ENCODE data around the gene SLC46A2. TPM values are rescaled to one million over a fixed set of nuclear protein-coding genes. Genes with fewer than 3 reads are reported as not detected.

SLC46A2 gene
- total RNA-seq, 1 experiment from 2014 or later = not detected

DNA sequence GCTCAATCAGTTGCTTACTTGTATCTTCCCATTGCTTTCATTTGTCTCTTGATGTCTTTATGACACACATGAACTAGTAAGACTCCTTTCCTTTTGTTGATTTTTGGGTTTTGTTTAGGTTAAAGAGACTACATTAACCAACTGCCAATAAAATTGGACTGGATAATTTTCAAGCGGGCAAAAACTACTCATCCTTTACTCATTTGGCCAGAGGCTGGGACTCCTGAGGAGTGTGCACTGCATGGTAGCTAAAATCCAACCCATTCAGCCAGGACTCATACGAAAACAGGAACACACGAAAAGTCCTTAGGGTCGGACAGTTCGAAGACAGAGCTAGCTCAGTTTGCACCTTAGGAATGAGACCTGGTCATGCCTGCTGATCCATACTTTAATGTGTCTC, 6.0 kb downstream of the SLC46A2 start:
- intact Hi-C loops (cut with micrococcal nuclease) = no loop called here
- DNase-seq (ENCODE audit: low read depth, low spot score) (no peak), ATAC-seq (no peak)
- H3K9me2 ChIP-seq (ENCODE audit: insufficient read depth) = no peaks in the 10 kb centered on the region
- no peak overlapping the region for H3K27ac ChIP-seq (ENCODE audit: low read depth, low read length)
- ChIA-PET POLR2A (no interaction called here), CTCF (no interaction called here), RAD21 (ENCODE audit: low non-redundant PET in 1 of 2, low total read pairs in 2 of 2, uncharacterized antibody in 2 of 2, unreplicated experiment in 2 of 2) (no interaction called here)
- H3K36me3 ChIP-seq (ENCODE audit: control insufficient read depth in 1 of 2, insufficient read depth in 2 of 2, low read length in 2 of 2) = no peaks in the 10 kb centered on the region
- BruUV-seq (replicated peaks) = no TSS peak
- no peaks in the 10 kb centered on the region for H3K79me2 ChIP-seq (ENCODE audit: insufficient read depth, low read length)
- no peak overlapping the region for H3K4me2 ChIP-seq (ENCODE audit: low read length)
- no peak overlapping the region for H3K9ac ChIP-seq (ENCODE audit: low read length)
- H3K4me1 ChIP-seq (ENCODE audit: control insufficient read depth in 1 of 2, insufficient read depth in 2 of 2, low read length in 2 of 2) = peaks cover 2 to 15% of the 10 kb centered on the region in 2 experiments; a peak in 3 of 4 replicates
- TF ChIP-seq, protein P1, sequence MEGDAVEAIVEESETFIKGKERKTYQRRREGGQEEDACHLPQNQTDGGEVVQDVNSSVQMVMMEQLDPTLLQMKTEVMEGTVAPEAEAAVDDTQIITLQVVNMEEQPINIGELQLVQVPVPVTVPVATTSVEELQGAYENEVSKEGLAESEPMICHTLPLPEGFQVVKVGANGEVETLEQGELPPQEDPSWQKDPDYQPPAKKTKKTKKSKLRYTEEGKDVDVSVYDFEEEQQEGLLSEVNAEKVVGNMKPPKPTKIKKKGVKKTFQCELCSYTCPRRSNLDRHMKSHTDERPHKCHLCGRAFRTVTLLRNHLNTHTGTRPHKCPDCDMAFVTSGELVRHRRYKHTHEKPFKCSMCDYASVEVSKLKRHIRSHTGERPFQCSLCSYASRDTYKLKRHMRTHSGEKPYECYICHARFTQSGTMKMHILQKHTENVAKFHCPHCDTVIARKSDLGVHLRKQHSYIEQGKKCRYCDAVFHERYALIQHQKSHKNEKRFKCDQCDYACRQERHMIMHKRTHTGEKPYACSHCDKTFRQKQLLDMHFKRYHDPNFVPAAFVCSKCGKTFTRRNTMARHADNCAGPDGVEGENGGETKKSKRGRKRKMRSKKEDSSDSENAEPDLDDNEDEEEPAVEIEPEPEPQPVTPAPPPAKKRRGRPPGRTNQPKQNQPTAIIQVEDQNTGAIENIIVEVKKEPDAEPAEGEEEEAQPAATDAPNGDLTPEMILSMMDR (IDR thresholded peaks at IDR 0.05 in 2 of 3, conservative IDR thresholded peaks at IDR 0.05 in 1 of 3; ENCODE audit: borderline replicate concordance in 1 of 3, insufficient read depth in 1 of 3, low read depth in 2 of 3, low read length in 2 of 3) = no peak
- no peak for TF ChIP-seq REST (IDR thresholded peaks at IDR 0.05; ENCODE audit: low read depth)
- no peak for TF ChIP-seq EGR1 (IDR thresholded peaks at IDR 0.05; ENCODE audit: low read depth)
- TF ChIP-seq, protein P2, sequence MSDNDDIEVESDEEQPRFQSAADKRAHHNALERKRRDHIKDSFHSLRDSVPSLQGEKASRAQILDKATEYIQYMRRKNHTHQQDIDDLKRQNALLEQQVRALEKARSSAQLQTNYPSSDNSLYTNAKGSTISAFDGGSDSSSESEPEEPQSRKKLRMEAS (IDR thresholded peaks at IDR 0.05) = no peak
- TF ChIP-seq JUND (IDR thresholded peaks at IDR 0.05) = no peak
- no peak for TF ChIP-seq TCF7L2 (IDR thresholded peaks at IDR 0.05; ENCODE audit: borderline replicate concordance, extremely low read depth, insufficient read depth, insufficient read length)
- H2AFZ ChIP-seq (ENCODE audit: low read depth, low read length, poor library complexity, severe bottlenecking) = no peak overlapping the region
- no peak overlapping the region for H3K4me3 ChIP-seq (replicated peaks in 1 of 2; ENCODE audit: low read depth in 1 of 2, low read length in 2 of 2)
- H4K20me1 ChIP-seq (ENCODE audit: insufficient read depth) = no peaks in the 10 kb centered on the region
- no peaks in the 10 kb centered on the region for H3K9me3 ChIP-seq (ENCODE audit: control insufficient read depth in 1 of 2, insufficient read depth in 1 of 2, low read depth in 1 of 2, low read length in 2 of 2)
- no peaks in the 10 kb centered on the region for H3K27me3 ChIP-seq (ENCODE audit: insufficient read depth, low read length)

Data from HCT116 (cell line).